ENCODE results near the gene SLC29A1. TPM values are rescaled to one million over a fixed set of nuclear protein-coding genes. Genes with fewer than 3 reads are reported as not detected.
"Not testable (repeated sequence)": the region's sequence is repeated elsewhere in the genome, so short reads cannot be mapped to it uniquely, and the experiment has no call there.

Gene SLC29A1
- total RNA-seq, 1 donor, result 23.6 TPM

GRCh38 chr6:44179648-44180047 is 43.7 kb upstream of the SLC29A1 start:
- DNase-seq (ENCODE audit: low read depth), result no peak
- H3K4me3 ChIP-seq (ENCODE audit: low read depth, low read length), result no peak overlapping the region
- no peak for TF ChIP-seq CTCF (IDR thresholded peaks at IDR 0.05; ENCODE audit: insufficient read depth, low read length)

- no peak overlapping the region for H3K4me3 ChIP-seq (ENCODE audit: low read depth, low read length)
- no peak for TF ChIP-seq CTCF (IDR thresholded peaks at IDR 0.05; ENCODE audit: insufficient read depth, low read length)
- DNase-seq (ENCODE audit: low read depth), result no peak
Observed at GRCh38 chr6:44180406-44180805, 43.0 kb upstream of the SLC29A1 start.

- DNase-seq (ENCODE audit: low read depth), result no peak
- no peak overlapping the region for H3K4me3 ChIP-seq (ENCODE audit: low read depth, low read length)
- TF ChIP-seq CTCF (IDR thresholded peaks at IDR 0.05; ENCODE audit: insufficient read depth, low read length), result no peak
Observed at GRCh38 chr6:44180886-44181285, 42.5 kb upstream of the SLC29A1 start.

GRCh38 chr6:44181784-44182183 is 41.6 kb upstream of the SLC29A1 start:
- not testable (repeated sequence) for H3K4me3 ChIP-seq (ENCODE audit: low read depth, low read length); DNase-seq (ENCODE audit: low read depth)

GRCh38 chr6:44182911-44183390 is 40.4 kb upstream of the SLC29A1 start:
- no peak for TF ChIP-seq CTCF (IDR thresholded peaks at IDR 0.05; ENCODE audit: insufficient read depth, low read length)
- no peak for DNase-seq (ENCODE audit: low read depth)
- no peak overlapping the region for H3K4me3 ChIP-seq (ENCODE audit: low read depth, low read length)

- DNase-seq (ENCODE audit: low read depth), result no peak
- no peak overlapping the region for H3K4me3 ChIP-seq (ENCODE audit: low read depth, low read length)
- TF ChIP-seq CTCF (IDR thresholded peaks at IDR 0.05; ENCODE audit: insufficient read depth, low read length), result no peak
Observed at GRCh38 chr6:44183783-44184182, 39.6 kb upstream of the SLC29A1 start.

- not testable (repeated sequence) for H3K4me3 ChIP-seq (ENCODE audit: low read depth, low read length); DNase-seq (ENCODE audit: low read depth)
Observed at GRCh38 chr6:44185356-44185755, 38.0 kb upstream of the SLC29A1 start.

GRCh38 chr6:44185953-44186634 is 37.3 kb upstream of the SLC29A1 start:
- no peak overlapping the region for H3K4me3 ChIP-seq (ENCODE audit: low read depth, low read length)
- no peak for TF ChIP-seq CTCF (IDR thresholded peaks at IDR 0.05; ENCODE audit: insufficient read depth, low read length)
- DNase-seq (ENCODE audit: low read depth), result no peak

Measured in fibroblast of the aortic adventitia (primary cell).